HepG2 (cell line): ENCODE measurements around the gene SOAT2. TPM values are rescaled to one million over a fixed set of nuclear protein-coding genes. Genes with fewer than 3 reads are reported as not detected.

ENCODE experiments used
- ATF7 ChIP-seq, 2 experiments: fragments of 450-650 bp in 1 of 2; sonication (generic) in 1 of 2; formaldehyde crosslinking in 1 of 2; IDR thresholded peaks; 2 replicates each; pipeline versions ENCODE4 v1.4.0 to v1.6.1; 2016 to 2020; ENCODE audit warnings: antibody characterized with exemption in 1 of 2, mild to moderate bottlenecking in 1 of 2, missing genetic modification reagents in 1 of 2
- DNMT3B ChIP-seq: conservative IDR thresholded peaks from 2 replicates; pipeline ENCODE4 v1.6.1; 2016; ENCODE audit warnings: missing biosample characterization, control low read depth
- MXI1 ChIP-seq: IDR thresholded peaks from 3 replicates; pipeline ENCODE4 v1.6.1; 2012; ENCODE audit warnings: low read depth, low read length, inconsistent platforms, borderline replicate concordance
- PCBP1 ChIP-seq: fragments of 200-400 bp; formaldehyde crosslinking; IDR thresholded peaks from 2 replicates; pipeline ENCODE4 v1.6.1; 2017; ENCODE audit warnings: mild to moderate bottlenecking, low read depth, low read length, borderline replicate concordance
- POLR2G ChIP-seq: fragments of 200-400 bp; formaldehyde crosslinking; IDR thresholded peaks from 2 replicates; pipeline ENCODE4 v1.6.1; 2018; ENCODE audit warnings: mild to moderate bottlenecking, low read depth, low read length, moderate library complexity
- RBFOX2 ChIP-seq: fragments of 200-400 bp; formaldehyde crosslinking; IDR thresholded peaks from 2 replicates; pipeline ENCODE4 v1.6.1; 2017; ENCODE audit warnings: low read depth, mild to moderate bottlenecking, low read length
- RFXAP ChIP-seq: sonication (generic); formaldehyde crosslinking; IDR thresholded peaks from 2 replicates; pipeline ENCODE4 v1.4.0; 2020; ENCODE audit warnings: missing genetic modification reagents, borderline replicate concordance
- SNAPC2 ChIP-seq: sonication (generic); formaldehyde crosslinking; IDR thresholded peaks from 2 replicates; pipeline ENCODE4 v1.8.1; 2022; ENCODE audit warnings: mild to moderate bottlenecking, missing genetic modification reagents
- SP1 ChIP-seq, 2 experiments: fragments of 450-650 bp in 1 of 2; sonication (generic) in 1 of 2; formaldehyde crosslinking in 1 of 2; IDR thresholded peaks; 2 replicates each; pipeline versions ENCODE4 v1.4.0 to v1.6.1; 2016 to 2020; ENCODE audit warnings: missing genetic modification reagents in 1 of 2
- ZNF160 ChIP-seq: sonication (generic); formaldehyde crosslinking; IDR thresholded peaks from 2 replicates; pipeline ENCODE4 v1.8.0; 2022; ENCODE audit warnings: mild to moderate bottlenecking, inconsistent platforms, missing genetic modification reagents
- ZNF567 ChIP-seq: sonication (generic); formaldehyde crosslinking; IDR thresholded peaks from 2 replicates; pipeline ENCODE4 v1.8.1; 2023; ENCODE audit warnings: mild to moderate bottlenecking, missing genetic modification reagents, borderline replicate concordance
- polyA plus RNA-seq, 8 experiments: library from polyadenylated mRNA; depleted of rRNA in 3 of 8; stranded (reverse) in 7 of 8; unstranded in 1 of 8; fragments of >200 nt; fragmentation: Illumina TruSeq in 4 of 8; extraction: Trizol in 4 of 8; gene quantifications; 2 replicates each; pipeline versions ENCODE4 v1.2.1 to v1.2.3, GENCODE V29; 2011 to 2016; ENCODE audit warnings: low read depth in 4 of 8, missing spikeins in 1 of 8, mixed read lengths in 1 of 8; ENCODE audit not compliant: insufficient read depth in 1 of 8
- total RNA-seq, 5 experiments: library from RNA; depleted of rRNA; stranded (reverse); fragments of >200 nt; fragmentation: Illumina TruSeq; extraction: Trizol; gene quantifications; 2 replicates each; pipeline ENCODE4 v1.2.3, GENCODE V29; 2016; ENCODE audit warnings: low read depth in 1 of 5
- TF ChIP-seq, protein P1 (sequence below): sonication (generic); formaldehyde crosslinking; IDR thresholded peaks from 2 replicates; pipeline ENCODE4 v1.5.0; 2020; ENCODE audit warnings: missing genetic modification reagents
- TF ChIP-seq, protein P2 (sequence below): sonication (generic); formaldehyde crosslinking; IDR thresholded peaks from 2 replicates; pipeline ENCODE4 v1.9.0; 2022; ENCODE audit warnings: low read depth, missing genetic modification reagents
- TF ChIP-seq, protein P3 (sequence below): sonication (generic); formaldehyde crosslinking; IDR thresholded peaks from 2 replicates; pipeline ENCODE4 v1.4.0; 2020; ENCODE audit warnings: mild to moderate bottlenecking, missing genetic modification reagents
- TF ChIP-seq, protein P4 (sequence below): sonication (generic); formaldehyde crosslinking; IDR thresholded peaks from 2 replicates; pipeline ENCODE4 v1.5.1; 2020; ENCODE audit warnings: mild to moderate bottlenecking, missing genetic modification reagents, moderate library complexity

Gene SOAT2
- total and polyA plus RNA-seq, 2 of the 13 experiments (the other 11 are each of a cell fraction or from before 2014, with no cell fraction given), result 14.9 to 108 TPM

DNA sequence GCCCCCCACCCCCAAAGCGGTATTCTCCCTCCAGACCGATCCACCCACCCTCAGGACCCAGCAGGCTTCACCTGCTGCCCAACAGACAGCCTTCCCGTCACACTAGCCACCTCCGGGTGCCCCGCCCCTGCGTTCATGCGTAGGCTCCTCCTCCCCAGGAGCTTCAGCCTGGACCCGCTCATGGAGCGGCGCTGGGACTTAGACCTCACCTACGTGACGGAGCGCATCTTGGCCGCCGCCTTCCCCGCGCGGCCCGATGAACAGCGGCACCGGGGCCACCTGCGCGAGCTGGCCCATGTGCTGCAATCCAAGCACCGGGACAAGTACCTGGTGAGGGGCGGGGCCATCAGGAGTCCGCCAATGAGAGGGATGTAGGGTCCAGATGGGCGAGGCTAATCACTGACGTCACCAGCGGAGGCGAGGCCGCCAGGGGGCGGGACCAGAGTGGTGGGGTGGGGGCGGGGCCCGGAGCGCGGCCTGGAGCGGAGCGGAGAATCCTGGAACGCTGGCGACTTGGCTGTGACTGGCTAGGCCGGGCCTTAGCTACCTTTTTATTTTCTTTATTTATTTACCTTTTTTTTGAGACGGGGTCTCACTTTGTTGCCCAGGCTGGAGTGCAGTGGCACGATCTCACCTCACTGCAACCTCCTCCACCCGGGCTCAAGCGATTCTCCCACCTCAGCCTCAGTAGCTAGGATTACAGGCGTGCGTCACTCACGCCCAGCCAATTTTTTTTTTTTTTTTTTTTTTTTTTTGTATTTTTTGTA, 49.0 kb upstream of the SOAT2 start (continued):
- TF ChIP-seq, protein P1, sequence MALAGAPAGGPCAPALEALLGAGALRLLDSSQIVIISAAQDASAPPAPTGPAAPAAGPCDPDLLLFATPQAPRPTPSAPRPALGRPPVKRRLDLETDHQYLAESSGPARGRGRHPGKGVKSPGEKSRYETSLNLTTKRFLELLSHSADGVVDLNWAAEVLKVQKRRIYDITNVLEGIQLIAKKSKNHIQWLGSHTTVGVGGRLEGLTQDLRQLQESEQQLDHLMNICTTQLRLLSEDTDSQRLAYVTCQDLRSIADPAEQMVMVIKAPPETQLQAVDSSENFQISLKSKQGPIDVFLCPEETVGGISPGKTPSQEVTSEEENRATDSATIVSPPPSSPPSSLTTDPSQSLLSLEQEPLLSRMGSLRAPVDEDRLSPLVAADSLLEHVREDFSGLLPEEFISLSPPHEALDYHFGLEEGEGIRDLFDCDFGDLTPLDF, result 0 out of 2 replicates have a peak, but pooled peaks have one; percentile 28
- TF ChIP-seq RBFOX2 (peak; percentile 85), ZNF160 (CRISPR knock-in tag) (no peak), PCBP1 (no peak), RFXAP (CRISPR knock-in tag) (0 out of 2 replicates have a peak, but pooled peaks have one; percentile 16), POLR2G (peak; percentile 63; the same call in 1 of the 2 replicates), MXI1 (peak; percentile 76; the same call in 1 of the 3 replicates), SP1 (IDR thresholded peaks at IDR 0.05) (no peak), SP1 (CRISPR knock-in tag; IDR thresholded peaks at IDR 0.05) (peak; percentile 48; the same call in 1 of the 2 replicates), ZNF567 (CRISPR knock-in tag) (0 out of 2 replicates have a peak, but pooled peaks have one; percentile 67), DNMT3B (CRISPR knock-in tag) (no peak), ATF7 (IDR thresholded peaks at IDR 0.05) (peak; percentile 76), ATF7 (CRISPR knock-in tag; IDR thresholded peaks at IDR 0.05) (no peak), SNAPC2 (no peak)
- TF ChIP-seq, protein P2, sequence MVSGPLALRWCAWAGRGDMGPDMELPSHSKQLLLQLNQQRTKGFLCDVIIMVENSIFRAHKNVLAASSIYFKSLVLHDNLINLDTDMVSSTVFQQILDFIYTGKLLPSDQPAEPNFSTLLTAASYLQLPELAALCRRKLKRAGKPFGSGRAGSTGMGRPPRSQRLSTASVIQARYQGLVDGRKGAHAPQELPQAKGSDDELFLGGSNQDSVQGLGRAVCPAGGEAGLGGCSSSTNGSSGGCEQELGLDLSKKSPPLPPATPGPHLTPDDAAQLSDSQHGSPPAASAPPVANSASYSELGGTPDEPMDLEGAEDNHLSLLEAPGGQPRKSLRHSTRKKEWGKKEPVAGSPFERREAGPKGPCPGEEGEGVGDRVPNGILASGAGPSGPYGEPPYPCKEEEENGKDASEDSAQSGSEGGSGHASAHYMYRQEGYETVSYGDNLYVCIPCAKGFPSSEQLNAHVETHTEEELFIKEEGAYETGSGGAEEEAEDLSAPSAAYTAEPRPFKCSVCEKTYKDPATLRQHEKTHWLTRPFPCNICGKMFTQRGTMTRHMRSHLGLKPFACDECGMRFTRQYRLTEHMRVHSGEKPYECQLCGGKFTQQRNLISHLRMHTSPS, result no peak
- TF ChIP-seq, protein P3, sequence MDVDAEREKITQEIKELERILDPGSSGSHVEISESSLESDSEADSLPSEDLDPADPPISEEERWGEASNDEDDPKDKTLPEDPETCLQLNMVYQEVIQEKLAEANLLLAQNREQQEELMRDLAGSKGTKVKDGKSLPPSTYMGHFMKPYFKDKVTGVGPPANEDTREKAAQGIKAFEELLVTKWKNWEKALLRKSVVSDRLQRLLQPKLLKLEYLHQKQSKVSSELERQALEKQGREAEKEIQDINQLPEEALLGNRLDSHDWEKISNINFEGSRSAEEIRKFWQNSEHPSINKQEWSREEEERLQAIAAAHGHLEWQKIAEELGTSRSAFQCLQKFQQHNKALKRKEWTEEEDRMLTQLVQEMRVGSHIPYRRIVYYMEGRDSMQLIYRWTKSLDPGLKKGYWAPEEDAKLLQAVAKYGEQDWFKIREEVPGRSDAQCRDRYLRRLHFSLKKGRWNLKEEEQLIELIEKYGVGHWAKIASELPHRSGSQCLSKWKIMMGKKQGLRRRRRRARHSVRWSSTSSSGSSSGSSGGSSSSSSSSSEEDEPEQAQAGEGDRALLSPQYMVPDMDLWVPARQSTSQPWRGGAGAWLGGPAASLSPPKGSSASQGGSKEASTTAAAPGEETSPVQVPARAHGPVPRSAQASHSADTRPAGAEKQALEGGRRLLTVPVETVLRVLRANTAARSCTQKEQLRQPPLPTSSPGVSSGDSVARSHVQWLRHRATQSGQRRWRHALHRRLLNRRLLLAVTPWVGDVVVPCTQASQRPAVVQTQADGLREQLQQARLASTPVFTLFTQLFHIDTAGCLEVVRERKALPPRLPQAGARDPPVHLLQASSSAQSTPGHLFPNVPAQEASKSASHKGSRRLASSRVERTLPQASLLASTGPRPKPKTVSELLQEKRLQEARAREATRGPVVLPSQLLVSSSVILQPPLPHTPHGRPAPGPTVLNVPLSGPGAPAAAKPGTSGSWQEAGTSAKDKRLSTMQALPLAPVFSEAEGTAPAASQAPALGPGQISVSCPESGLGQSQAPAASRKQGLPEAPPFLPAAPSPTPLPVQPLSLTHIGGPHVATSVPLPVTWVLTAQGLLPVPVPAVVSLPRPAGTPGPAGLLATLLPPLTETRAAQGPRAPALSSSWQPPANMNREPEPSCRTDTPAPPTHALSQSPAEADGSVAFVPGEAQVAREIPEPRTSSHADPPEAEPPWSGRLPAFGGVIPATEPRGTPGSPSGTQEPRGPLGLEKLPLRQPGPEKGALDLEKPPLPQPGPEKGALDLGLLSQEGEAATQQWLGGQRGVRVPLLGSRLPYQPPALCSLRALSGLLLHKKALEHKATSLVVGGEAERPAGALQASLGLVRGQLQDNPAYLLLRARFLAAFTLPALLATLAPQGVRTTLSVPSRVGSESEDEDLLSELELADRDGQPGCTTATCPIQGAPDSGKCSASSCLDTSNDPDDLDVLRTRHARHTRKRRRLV, result no peak
- TF ChIP-seq, protein P4, sequence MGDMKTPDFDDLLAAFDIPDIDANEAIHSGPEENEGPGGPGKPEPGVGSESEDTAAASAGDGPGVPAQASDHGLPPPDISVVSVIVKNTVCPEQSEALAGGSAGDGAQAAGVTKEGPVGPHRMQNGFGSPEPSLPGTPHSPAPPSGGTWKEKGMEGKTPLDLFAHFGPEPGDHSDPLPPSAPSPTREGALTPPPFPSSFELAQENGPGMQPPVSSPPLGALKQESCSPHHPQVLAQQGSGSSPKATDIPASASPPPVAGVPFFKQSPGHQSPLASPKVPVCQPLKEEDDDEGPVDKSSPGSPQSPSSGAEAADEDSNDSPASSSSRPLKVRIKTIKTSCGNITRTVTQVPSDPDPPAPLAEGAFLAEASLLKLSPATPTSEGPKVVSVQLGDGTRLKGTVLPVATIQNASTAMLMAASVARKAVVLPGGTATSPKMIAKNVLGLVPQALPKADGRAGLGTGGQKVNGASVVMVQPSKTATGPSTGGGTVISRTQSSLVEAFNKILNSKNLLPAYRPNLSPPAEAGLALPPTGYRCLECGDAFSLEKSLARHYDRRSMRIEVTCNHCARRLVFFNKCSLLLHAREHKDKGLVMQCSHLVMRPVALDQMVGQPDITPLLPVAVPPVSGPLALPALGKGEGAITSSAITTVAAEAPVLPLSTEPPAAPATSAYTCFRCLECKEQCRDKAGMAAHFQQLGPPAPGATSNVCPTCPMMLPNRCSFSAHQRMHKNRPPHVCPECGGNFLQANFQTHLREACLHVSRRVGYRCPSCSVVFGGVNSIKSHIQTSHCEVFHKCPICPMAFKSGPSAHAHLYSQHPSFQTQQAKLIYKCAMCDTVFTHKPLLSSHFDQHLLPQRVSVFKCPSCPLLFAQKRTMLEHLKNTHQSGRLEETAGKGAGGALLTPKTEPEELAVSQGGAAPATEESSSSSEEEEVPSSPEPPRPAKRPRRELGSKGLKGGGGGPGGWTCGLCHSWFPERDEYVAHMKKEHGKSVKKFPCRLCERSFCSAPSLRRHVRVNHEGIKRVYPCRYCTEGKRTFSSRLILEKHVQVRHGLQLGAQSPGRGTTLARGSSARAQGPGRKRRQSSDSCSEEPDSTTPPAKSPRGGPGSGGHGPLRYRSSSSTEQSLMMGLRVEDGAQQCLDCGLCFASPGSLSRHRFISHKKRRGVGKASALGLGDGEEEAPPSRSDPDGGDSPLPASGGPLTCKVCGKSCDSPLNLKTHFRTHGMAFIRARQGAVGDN (CRISPR knock-in tag), result peak; percentile 77
